H9 (cell line): ENCODE results near the gene CCDC138. TPM values are rescaled to one million over a fixed set of nuclear protein-coding genes. Genes with fewer than 3 reads are reported as not detected.
A peak's percentile ranks its signal among the peaks of the same experiment; 100 is the strongest.

Experiments
- DNase-seq: peaks from one replicate; pipeline ENCODE4 v3.0.0-alpha.2; 2017
- H2AFZ ChIP-seq: one replicate; pipeline ENCODE4 v1.6.1; 2013; ENCODE audit warnings: mild to moderate bottlenecking, low read length, control low read depth, moderate library complexity
- H2AK5ac ChIP-seq: 2 replicates; pipeline ENCODE4 v1.6.1; 2013; ENCODE audit warnings: low read length, control low read depth, mixed read lengths; ENCODE audit not compliant: insufficient read length
- H2BK120ac ChIP-seq: one replicate; pipeline ENCODE4 v1.6.1; 2013; ENCODE audit warnings: low read depth, mild to moderate bottlenecking, low read length, control low read depth, inconsistent platforms; ENCODE audit not compliant: poor library complexity, severe bottlenecking
- H2BK12ac ChIP-seq: 2 replicates; pipeline ENCODE4 v1.6.1; 2013; ENCODE audit warnings: low read length, control low read depth, mixed read lengths, low read depth; ENCODE audit not compliant: insufficient read length
- H2BK15ac ChIP-seq: 2 replicates; pipeline ENCODE4 v1.6.1; 2013; ENCODE audit warnings: low read depth, low read length, control low read depth
- H2BK20ac ChIP-seq: one replicate; pipeline ENCODE4 v1.6.1; 2013; ENCODE audit warnings: low read depth, mild to moderate bottlenecking, low read length, control low read depth, inconsistent platforms; ENCODE audit not compliant: poor library complexity, severe bottlenecking
- H2BK5ac ChIP-seq: 2 replicates; pipeline ENCODE4 v1.6.1; 2013; ENCODE audit warnings: low read length, control low read depth, mixed read lengths; ENCODE audit not compliant: insufficient read length
- H3K14ac ChIP-seq: 2 replicates; pipeline ENCODE4 v1.6.1; 2013; ENCODE audit warnings: low read length, control low read depth; ENCODE audit not compliant: insufficient read depth
- H3K18ac ChIP-seq: 2 replicates; pipeline ENCODE4 v1.6.1; 2013; ENCODE audit warnings: low read depth, mild to moderate bottlenecking, mixed read lengths, low read length, control low read depth; ENCODE audit not compliant: insufficient read length
- H3K23ac ChIP-seq: 2 replicates; pipeline ENCODE4 v1.6.1; 2013; ENCODE audit warnings: low read length, control low read depth, mixed read lengths, low read depth; ENCODE audit not compliant: insufficient read length
- H3K23me2 ChIP-seq: 2 replicates; pipeline ENCODE4 v1.6.1; 2013; ENCODE audit warnings: low read depth, mild to moderate bottlenecking, mixed read lengths, low read length, control low read depth; ENCODE audit not compliant: insufficient read length, poor library complexity, severe bottlenecking
- H3K27ac ChIP-seq: 2 replicates; pipeline ENCODE4 v1.5.1; 2013; ENCODE audit warnings: low read length, control low read depth, mixed read lengths, low read depth; ENCODE audit not compliant: insufficient read length
- H3K27me3 ChIP-seq: 2 replicates; pipeline ENCODE4 v1.6.1; 2013; ENCODE audit warnings: low read length, control low read depth, inconsistent platforms; ENCODE audit not compliant: insufficient read depth
- H3K4ac ChIP-seq: 2 replicates; pipeline ENCODE4 v1.6.1; 2013; ENCODE audit warnings: low read depth, mild to moderate bottlenecking, control low read depth, inconsistent platforms, low read length, moderate library complexity
- H3K4me1 ChIP-seq: 2 replicates; pipeline ENCODE4 v1.6.1; 2013; ENCODE audit warnings: low read length, control low read depth, inconsistent platforms; ENCODE audit not compliant: insufficient read depth
- H3K4me2 ChIP-seq: 2 replicates; pipeline ENCODE4 v1.6.1; 2013; ENCODE audit warnings: low read length, control low read depth, mixed read lengths; ENCODE audit not compliant: insufficient read length, insufficient read depth
- H3K56ac ChIP-seq: 2 replicates; pipeline ENCODE4 v1.6.1; 2013; ENCODE audit warnings: low read depth, mild to moderate bottlenecking, mixed read lengths, low read length, control low read depth; ENCODE audit not compliant: insufficient read length
- H3K79me1 ChIP-seq: 2 replicates; pipeline ENCODE4 v1.6.1; 2013; ENCODE audit warnings: low read depth, mild to moderate bottlenecking, moderate library complexity, low read length, control low read depth, inconsistent platforms; ENCODE audit not compliant: insufficient read depth, poor library complexity, severe bottlenecking
- H3K79me2 ChIP-seq: 2 replicates; pipeline ENCODE4 v1.6.1; 2013; ENCODE audit warnings: low read length, control low read depth, inconsistent platforms; ENCODE audit not compliant: insufficient read depth
- H3K9ac ChIP-seq: 2 replicates; pipeline ENCODE4 v1.6.1; 2013; ENCODE audit warnings: low read length, control low read depth, mixed read lengths; ENCODE audit not compliant: insufficient read length; ENCODE audit errors: extremely low read depth
- H3K9me3 ChIP-seq: one replicate; pipeline ENCODE4 v1.6.1; 2013; ENCODE audit warnings: low read depth, low read length, inconsistent platforms; ENCODE audit not compliant: control insufficient read depth
- H3T11ph ChIP-seq: one replicate; pipeline ENCODE4 v1.6.1; 2013; ENCODE audit warnings: mild to moderate bottlenecking, low read length, control low read depth, inconsistent platforms
- H4K20me1 ChIP-seq: one replicate; pipeline ENCODE4 v1.6.1; 2013; ENCODE audit not compliant: control insufficient read depth, insufficient read length, insufficient read depth
- H4K5ac ChIP-seq: 2 replicates; pipeline ENCODE4 v1.6.1; 2013; ENCODE audit warnings: low read depth, mild to moderate bottlenecking, mixed read lengths, low read length, control low read depth; ENCODE audit not compliant: insufficient read length
- H4K8ac ChIP-seq: replicated peaks from 2 replicates; pipeline ENCODE4 v1.6.1; 2013; ENCODE audit warnings: low read length, control low read depth, mixed read lengths, low read depth; ENCODE audit not compliant: insufficient read length
- H4K91ac ChIP-seq: 2 replicates; pipeline ENCODE4 v1.6.1; 2013; ENCODE audit warnings: low read depth, mild to moderate bottlenecking, moderate library complexity, mixed read lengths, low read length, control low read depth; ENCODE audit not compliant: insufficient read length
- H3K27ac Mint-ChIP-seq, 3 experiments: 2 replicates in 2 of 3; 3 replicates in 1 of 3; pipeline ENCODE4 v1.8.0; 2020 to 2021; ENCODE audit warnings: mixed read lengths in 3 of 3, mild to moderate bottlenecking in 1 of 3, moderate library complexity in 1 of 3
- H3K27me3 Mint-ChIP-seq: 2 replicates; pipeline ENCODE4 v1.8.0; 2021; ENCODE audit warnings: low read depth, mild to moderate bottlenecking, moderate library complexity, mixed read lengths
- H3K36me3 Mint-ChIP-seq, 3 experiments: 2 replicates in 2 of 3; 3 replicates in 1 of 3; pipeline ENCODE4 v1.8.0; 2020 to 2021; ENCODE audit warnings: low read depth in 3 of 3, mixed read lengths in 3 of 3; ENCODE audit not compliant: insufficient read depth in 1 of 3
- H3K4me1 Mint-ChIP-seq, 2 experiments: 2 replicates each; pipeline ENCODE4 v1.8.0; 2020; ENCODE audit warnings: mixed read lengths in 2 of 2
- H3K4me3 Mint-ChIP-seq, 2 experiments: 2 replicates in 1 of 2; 3 replicates in 1 of 2; pipeline ENCODE4 v1.8.0; 2020 to 2021; ENCODE audit warnings: mild to moderate bottlenecking in 2 of 2, mixed read lengths in 2 of 2, moderate library complexity in 1 of 2
- H3K9me3 Mint-ChIP-seq, 2 experiments: 2 replicates in 1 of 2; 3 replicates in 1 of 2; pipeline ENCODE4 v1.8.0; 2020; ENCODE audit warnings: mild to moderate bottlenecking in 2 of 2, mixed read lengths in 2 of 2, moderate library complexity in 1 of 2
- CTCF ChIP-seq: fragments of 200-600 bp; sonication (generic); conservative IDR thresholded peaks from 3 replicates; pipeline ENCODE4 v1.8.0; 2021; ENCODE audit warnings: antibody characterized with exemption, mild to moderate bottlenecking
- WGBS: extraction: QIAGEN DNeasy Blood & Tissue Kit; methylation state at CpG from one replicate; pipeline ENCODE4 v1.1.7; 2013; ENCODE audit warnings: missing lambda C conversion rate, low lambda C conversion rate, mixed read lengths; ENCODE audit not compliant: insufficient read length; ENCODE audit errors: extremely low coverage; 5-methylcytosine and 5-hydroxymethylcytosine counted together
- total RNA-seq: library from RNA; stranded (reverse); gene quantifications from 2 replicates; pipeline ENCODE4 v1.2.1, GENCODE V29; 2021

Gene CCDC138
- total RNA-seq, 1 experiment from 2014 or later, result 32.7 TPM

DNA sequence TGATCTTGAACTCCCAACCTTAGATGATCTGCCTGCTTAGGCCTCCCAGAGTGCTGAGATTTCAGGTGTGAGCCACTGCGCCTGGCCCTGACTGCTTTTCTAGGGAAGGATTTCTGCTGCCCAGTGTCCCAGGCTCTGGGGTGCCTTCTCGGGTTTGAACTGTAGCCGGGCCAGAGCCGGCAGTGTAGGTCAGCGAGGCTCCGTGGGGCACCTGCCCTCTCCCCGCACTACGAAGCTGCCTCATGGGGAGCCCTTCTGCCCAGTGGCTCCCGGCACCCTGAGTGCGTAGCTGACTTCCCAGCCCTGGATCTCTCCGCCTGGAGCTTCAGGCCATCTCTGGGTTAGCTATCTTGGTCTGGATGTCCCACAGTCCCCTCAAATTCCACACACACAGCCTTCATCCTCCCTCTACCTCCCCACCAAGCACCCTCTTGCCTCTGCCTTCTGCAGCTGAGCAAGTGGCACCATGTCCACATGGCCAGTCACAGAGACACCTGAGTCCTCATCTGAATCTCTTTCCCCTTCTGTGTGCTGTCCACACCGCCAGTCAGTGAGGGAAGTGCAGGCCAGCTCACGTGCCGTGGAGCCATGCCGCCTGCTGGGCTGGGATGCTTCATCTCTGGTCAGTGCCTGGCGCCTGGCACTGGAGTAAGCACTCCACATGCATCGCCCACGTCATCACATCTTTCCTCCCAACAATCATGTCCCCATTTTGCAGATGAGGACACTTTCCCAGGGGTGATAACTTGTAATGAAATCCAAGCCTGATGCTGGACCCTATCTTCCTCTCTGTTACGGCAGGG, 133.2 kb downstream of the CCDC138 start:
- Histone ChIP-seq H4K8ac (no peak overlapping the region), H2BK120ac (no peak overlapping the region), H4K91ac (no peak overlapping the region), H3K4me2 (no peak overlapping the region), H2AFZ (no peak overlapping the region), H3K27ac (no peak overlapping the region), H3K4ac (no peak overlapping the region), H3K14ac (peak overlapping the region; percentile 75), H3K23ac (no peak overlapping the region), H3T11ph (no peak overlapping the region), H4K5ac (no peak overlapping the region), H2AK5ac (no peak overlapping the region), H3K9me3 (no peaks in the 10 kb centered on the region), H2BK12ac (no peak overlapping the region), H4K20me1 (no peaks in the 10 kb centered on the region), H3K9ac (no peak overlapping the region), H2BK15ac (no peak overlapping the region), H2BK5ac (no peak overlapping the region), H3K4me1 (no peaks in the 10 kb centered on the region), H3K27me3 (no peaks in the 10 kb centered on the region), H3K79me2 (no peaks in the 10 kb centered on the region), H3K56ac (no peak overlapping the region), H3K79me1 (no peaks in the 10 kb centered on the region), H3K18ac (peak overlapping the region; percentile 30), H2BK20ac (no peak overlapping the region), H3K23me2 (no peaks in the 10 kb centered on the region)
- DNase-seq, result no peak
- Mint-ChIP-seq H3K9me3 (no peaks in the 10 kb centered on the region), H3K36me3 (no peaks in the 10 kb centered on the region), H3K27me3 (peaks cover 2% of the 10 kb centered on the region; the same call in 1 of the 2 replicates), H3K4me3 (no peak overlapping the region), H3K4me1 (peaks cover 7 to 25% of the 10 kb centered on the region in 2 experiments; a peak in 3 of 4 replicates), H3K27ac (no peak overlapping the region; a peak in 1 of 7 replicates)
- no CpG with 5 or more reads among the region's 19 CpGs for WGBS
- TF ChIP-seq CTCF, result no peak
